Right forelimb (tissue), 1 donor: ENCODE measurements around the gene METTL13.
"Not testable (repeated sequence)": the region's sequence is repeated elsewhere in the genome, so short reads cannot be mapped to it uniquely, and the experiment has no call there.

Experiments
- DNase-seq: peaks from one replicate; pipeline ENCODE4 v3.0.0-alpha.2; 2018

The METTL13 gene

DNA sequence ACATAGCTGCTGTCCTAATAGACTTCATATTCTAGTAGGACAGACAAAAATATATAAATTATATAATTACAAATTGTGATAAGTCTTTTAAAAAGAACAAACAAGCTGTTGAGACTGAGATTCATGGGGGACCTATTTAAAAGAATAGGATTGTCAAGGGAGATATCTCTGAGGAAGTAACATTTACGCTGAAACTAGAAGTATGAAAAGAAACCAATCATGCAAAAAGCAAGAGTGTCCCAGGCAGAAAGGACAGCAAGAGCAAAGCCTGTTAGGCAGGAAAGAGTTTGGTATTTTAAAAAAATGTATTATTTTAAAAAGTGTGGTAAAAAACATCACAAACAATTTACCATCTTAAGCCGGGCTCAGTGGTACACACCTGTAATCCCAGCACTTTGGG lies 9.1 kb upstream of the METTL13 start:
- DNase-seq = no peak

DNA sequence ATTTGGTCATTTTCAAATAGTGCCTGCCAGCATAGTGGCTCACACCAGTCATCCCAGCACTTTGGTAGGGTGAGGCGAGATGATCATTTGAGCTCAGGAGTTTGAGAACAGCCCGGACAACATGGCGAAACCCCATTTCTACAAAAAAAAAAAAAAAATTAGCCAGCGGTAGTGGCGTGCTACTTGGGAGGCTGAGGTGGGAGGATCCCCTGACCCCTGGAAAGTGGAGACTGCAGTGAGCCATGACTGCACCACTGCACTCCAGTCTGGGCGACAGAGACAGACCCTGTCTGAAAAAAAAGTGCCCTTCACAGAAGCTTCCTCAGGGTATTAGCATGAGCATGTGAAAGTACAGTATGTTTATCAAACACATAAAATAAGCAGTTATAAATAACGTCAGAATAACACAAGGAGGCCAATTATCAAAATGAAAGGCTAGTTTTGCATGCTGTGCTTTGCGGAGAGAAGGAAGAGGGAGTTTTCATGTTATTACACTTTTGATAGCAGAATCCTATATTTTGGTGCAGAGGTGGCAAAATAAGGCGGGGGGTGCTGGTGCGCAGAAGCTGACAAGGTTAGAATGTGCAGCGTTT lies 781 bp upstream of the METTL13 start:
- no peak for DNase-seq

DNA sequence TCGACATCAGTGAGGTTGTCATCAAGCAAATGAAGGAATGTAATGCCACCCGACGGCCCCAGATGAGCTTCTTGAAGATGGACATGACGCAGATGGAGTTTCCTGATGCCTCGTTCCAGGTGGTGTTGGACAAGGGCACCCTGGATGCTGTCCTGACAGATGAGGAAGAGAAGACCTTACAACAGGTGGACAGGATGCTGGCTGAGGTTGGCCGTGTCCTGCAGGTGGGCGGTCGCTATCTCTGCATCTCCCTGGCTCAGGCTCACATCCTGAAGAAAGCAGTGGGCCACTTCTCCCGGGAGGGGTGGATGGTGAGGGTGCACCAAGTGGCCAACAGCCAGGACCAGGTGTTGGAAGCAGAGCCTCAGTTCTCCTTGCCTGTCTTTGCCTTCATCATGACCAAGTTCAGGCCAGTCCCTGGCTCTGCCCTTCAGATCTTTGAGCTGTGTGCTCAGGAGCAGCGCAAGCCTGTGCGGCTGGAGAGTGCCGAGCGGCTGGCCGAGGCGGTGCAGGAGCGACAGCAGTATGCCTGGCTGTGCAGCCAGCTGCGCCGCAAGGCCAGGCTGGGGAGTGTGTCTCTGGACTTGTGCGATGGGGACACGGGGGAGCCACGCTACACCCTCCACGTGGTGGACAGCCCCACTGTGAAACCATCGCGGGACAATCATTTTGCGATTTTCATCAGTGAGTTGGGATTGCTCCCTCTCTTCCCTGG lies 2.5 kb downstream of the METTL13 start:
- DNase-seq = no peak

DNA sequence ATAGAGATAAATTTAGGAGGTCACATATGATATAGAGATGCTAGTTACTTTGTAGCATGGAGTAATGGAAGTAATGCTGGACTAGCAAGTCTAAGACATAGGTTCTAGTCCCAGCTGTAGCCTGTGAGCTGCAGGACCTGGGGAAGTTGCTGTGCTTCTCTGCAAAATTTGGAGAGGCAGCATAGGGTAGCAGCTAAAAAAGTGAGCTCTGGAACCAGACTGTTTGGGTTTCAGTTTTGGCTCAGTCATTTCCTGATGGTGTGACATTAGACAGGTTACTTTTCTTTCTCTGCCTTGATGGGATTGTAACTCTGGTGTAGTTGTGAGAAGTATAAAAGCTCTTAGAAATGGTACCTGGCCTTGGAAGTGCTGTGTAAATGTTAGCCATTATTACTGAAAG lies 3.3 kb downstream of the METTL13 start:
- no peak for DNase-seq

DNA sequence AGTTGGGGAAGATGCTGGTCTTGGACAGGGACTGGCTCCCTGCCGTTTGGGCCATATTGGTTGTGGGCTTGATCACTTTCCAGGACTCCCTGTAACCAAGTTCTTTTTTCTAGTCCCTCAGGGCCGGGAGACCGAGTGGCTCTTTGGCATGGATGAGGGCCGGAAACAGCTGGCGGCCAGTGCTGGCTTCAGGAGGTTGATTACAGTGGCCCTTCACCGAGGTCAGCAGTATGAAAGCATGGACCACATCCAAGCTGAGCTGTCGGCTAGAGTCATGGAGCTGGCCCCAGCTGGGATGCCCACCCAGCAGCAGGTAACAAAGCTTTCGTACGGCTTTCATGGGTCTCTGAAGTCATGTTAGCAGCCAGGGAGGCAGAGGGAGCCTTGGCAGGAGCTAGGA lies 4.3 kb downstream of the METTL13 start:
- DNase-seq = no peak

DNA sequence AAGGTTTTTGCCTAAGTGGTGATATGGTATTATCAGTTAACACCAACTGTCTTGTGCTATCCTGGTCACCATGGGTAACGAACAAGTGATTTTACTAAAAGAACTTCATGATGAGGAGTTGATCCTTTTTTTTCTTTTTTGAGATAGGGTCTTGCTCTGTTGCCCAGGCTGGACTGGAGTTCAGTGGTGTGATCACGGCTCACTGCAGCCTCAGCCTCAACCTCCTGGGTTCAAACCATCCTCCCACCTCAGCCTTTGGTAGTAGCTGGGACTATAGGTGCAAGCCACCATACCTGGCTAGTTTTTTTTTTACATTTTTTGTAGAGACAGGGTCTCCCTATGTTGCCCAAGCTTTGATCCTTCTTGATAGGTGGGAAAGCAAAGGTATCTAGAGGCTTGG lies 5.1 kb downstream of the METTL13 start:
- DNase-seq = no peak

DNA sequence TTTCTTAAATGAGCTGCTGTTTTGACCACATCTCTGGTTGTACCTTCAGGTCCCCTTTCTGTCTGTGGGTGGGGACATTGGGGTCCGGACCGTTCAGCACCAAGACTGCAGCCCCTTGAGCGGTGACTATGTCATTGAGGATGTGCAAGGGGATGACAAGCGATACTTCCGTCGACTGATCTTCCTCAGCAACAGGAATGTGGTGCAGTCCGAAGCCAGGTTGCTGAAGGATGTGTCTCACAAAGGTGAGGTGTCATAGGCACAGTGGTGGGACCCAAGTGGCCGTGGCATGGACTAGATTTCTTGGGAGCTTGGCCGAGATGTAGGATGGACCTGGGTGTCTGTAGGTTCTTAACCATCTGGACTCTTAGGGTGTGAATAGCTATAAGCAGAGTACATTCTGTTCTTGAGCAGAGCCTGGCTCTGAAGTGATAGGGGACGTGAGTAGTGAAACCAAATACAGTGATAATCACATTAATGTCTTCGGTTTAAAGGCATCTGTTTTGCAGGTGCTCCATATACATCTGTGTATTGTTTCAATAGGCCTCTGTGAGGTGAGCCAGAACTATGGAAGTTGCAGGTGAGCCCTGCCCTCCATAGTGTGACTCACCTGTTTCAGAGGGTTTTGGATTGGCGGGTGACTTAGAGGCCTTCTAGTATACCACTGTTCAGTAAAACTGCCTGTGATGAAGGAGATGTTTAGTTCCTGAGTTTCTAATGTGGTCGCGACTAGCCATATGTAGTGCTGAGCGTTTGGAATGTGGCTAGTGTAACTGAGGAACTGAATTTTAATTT lies 6.4 kb downstream of the METTL13 start:
- DNase-seq = no peak

DNA sequence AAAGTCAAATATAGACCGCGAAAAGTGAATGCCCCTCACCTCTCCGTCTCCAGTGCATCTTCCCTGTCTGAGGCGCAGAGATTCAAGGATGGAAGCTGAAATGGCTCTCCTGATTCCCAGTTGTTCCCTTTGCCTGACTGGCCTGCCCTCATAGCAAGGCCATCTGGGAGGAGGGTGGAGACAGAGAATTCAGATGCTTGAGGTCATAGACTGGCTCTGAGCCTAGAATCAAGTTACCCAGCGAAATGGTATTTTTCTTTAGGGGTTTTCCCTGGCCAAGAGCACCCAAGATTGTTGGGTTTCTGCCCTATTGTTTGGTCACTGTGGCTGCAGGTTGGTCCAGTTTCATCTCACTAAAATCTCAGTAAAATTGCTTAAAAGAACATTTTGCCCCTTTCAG lies 7.2 kb downstream of the METTL13 start:
- no peak for DNase-seq

DNA sequence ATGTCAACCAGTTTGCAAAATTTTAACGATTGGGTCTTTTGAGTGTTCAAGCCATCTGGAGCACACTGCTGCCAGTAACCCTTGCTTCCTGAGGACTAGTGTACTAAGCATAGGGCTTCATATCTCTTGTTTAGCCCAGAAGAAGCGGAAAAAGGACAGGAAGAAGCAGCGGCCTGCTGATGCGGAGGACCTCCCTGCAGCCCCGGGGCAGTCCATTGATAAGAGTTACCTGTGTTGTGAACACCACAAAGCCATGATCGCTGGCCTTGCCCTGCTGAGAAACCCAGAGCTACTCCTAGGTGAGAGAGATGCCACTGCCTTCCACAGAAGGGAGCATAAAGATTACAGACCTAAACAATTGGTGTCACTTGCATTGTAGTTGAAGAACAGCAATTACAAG lies 8.9 kb downstream of the METTL13 start:
- DNase-seq = no peak

DNA sequence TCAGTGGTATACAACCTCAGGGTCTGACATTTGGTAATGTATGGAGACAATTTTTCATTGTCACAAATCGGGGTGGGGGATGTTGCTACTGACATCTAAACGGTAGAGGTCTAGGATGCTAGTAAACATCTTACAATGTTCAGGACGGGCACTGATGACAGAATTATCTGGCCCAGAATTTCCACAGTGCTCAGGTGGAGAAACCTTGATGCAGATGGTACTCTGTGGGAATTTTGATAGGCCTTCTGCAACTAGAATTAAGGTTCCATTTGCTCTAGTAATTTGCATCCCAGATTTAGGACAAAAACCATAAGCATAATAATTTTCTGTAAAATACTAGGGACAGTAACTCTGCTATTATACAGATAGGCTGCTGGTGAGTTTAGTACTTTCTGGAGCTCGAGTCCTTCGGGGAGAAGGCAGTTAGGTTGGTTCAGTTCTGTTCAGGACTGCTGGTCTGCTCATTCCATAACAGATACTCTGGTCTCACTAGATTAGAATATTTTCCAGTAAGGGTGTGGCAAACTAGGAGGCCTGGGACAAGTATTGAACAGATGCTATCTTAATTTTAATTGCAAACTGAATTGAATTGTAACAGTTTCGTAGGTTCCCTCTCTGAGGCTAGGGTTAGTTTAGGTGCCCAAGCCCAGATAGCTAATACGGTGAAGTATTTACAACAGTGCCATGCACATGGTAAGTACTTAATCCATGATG lies 11.4 kb downstream of the METTL13 start:
- no peak for DNase-seq

DNA sequence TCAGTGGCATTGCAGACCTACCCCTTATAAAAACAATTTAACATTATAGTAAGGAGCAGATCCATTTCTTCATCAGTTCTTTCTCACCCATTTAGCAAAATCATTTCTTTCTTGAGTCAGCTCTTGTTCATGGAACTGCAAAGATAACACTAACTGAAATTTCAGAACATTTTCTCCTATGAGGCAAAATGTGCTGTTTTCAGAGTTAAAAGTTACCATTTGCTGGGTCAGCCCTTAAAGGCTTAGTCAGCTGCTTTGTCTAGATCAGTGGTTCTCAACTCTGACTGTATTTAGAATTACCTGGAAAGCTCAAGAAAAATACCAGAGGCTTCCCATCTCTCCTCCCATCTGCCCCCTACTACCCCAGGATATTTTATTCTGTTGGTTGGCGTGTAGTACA lies 12.2 kb downstream of the METTL13 start:
- no peak for DNase-seq

DNA sequence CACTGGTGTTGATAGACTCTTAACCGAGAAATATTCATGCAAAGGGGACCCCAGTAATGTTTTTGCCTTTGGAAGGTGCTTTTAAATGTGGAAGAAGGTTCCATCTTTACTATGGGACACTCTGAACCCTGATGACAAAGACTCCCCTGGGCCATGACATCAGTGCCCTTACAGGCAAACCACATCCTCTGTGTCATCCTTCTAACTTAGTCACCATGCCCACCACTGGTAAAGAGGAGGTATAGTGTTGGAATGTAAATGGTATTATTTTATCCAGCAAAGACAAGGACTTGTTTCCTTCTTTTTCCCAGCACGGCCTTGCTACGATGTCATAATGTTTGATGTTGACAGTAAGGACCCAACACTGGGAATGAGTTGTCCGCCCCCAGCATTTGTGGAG lies 12.6 kb downstream of the METTL13 start:
- no peak for DNase-seq

DNA sequence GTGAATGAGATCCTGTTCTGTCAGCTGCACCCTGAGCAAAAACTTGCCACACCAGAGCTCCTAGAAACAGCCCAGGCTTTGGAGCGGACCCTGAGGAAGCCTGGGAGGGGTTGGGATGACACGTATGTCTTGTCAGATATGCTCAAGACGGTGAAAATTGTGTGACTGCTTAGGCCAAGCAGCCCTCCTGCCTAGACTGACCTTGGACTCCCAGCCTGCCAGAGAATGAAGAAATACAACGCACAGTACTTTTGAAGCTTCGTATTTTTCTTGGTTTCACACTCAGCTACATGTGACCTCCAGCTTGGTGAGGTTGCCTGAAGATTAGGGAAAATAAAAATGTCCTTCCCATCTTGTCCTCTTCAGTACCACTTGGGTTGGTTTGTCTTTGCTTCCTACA lies 15.1 kb downstream of the METTL13 start:
- no peak for DNase-seq

DNA sequence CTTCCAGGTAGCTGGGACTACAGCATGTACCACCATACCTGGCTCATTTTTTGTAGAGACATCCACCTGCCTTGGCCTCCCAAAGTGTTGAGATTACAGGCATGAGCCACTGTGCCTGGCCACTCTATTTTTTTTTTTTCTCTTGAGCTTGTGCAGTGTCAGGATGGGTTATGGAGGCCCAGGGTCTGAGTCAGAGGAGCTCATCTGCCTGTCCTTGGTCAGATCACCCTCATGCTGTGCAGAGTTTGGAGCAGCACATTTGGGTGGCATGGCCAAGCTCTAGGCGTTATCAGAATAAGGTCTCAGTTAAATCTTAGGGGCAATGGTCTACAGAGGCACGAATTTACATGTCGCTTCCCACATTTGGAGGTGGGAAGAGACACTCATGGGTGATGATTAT lies 16.9 kb downstream of the METTL13 start:
- no peak for DNase-seq

DNA sequence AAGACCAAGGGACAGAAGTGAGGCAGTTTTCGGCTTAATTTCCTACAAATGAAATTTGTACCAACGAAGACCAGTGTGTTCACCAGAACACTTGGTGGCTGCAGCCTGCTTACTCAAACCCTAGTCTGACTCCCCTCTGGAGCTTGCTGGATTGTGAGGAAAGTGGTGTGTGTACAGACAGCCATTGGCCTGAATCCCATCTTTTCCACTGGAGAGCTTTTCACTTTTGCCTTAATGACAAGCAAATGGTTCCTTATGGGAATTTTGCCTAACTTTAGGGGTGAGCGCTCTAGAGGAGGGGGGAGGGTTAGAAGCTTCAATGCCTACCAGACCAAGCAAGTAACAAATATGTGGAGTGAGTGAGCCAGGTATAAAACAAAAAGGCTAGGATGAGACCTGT lies 17.3 kb downstream of the METTL13 start:
- no peak for DNase-seq

DNA sequence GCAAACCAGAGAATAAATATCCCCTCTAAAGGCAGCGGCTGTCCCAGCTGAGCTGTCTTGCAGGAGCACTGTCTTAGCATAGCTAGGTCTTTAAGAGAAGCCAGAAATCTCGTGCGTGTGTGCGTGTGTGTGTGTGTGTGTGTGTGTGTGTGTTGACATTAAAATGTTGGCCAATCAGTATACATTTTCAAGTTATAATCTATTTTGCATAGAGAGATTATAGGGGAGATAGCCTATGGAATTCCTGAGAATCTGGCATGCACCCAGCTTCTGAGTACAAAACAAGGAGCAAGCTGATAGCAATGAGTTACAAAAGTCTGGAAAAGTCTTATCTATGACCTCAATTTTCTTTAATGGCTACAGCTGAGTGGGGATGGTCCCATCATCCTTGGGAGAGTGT lies 17.7 kb downstream of the METTL13 start:
- DNase-seq = no peak

DNA sequence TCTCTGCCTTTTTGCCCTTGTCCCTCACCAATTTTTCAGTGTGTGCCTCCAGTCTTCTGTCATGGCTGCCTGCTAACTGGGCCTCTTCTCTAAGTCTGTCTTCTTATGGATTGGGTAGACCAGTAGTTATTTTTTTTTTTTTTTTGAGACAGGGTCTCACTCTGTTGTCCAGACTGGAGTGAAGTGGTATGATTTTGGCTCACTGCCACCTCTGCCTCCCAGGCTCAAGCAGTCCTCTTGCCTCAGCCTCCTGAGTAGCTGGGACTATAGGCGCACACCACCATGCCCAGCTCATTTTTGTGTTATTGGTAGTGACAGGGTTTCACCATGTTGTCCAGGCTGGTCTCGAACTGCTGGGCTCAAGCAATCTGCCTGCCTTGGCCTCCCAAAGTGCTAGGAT lies 18.2 kb downstream of the METTL13 start:
- DNase-seq = not testable (repeated sequence)

DNA sequence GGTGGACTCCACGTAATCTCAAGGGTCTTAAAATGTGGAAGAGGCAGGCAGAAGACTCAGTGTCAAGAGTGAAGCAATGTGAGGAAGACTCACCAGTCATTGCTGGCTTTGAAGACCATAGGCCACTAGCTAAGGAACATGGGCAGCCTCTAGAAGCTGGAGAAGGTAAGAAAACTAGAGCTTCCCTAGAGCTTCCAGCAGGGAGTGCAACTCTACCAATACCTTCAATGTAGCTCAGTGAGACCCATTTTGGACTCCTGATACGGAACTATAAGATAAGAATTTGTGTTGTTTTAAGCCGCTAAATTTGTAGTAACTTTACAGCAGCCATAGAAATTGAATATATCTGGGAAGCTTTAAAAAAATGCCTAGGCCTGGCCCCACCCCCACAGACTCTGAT lies 18.9 kb downstream of the METTL13 start:
- no peak for DNase-seq

DNA sequence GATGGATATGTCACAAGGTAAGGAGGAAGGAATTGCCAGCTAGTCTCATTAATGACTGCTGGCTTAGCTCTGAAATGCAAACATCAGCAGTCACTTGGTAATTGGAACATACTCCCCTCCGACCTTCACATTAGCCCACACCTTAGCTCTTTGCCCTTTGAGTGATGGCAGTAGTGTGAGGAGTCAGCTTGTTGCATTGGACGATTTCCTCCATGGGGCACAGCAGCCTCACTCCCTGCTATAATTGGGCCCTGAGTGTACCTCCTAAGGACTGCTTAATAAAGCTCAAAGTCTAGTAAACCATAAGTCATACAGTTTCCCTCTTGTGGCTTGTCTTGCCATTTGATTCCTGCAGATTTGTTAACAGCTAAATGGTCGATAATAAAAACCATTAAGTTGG lies 19.4 kb downstream of the METTL13 start:
- DNase-seq = no peak

DNA sequence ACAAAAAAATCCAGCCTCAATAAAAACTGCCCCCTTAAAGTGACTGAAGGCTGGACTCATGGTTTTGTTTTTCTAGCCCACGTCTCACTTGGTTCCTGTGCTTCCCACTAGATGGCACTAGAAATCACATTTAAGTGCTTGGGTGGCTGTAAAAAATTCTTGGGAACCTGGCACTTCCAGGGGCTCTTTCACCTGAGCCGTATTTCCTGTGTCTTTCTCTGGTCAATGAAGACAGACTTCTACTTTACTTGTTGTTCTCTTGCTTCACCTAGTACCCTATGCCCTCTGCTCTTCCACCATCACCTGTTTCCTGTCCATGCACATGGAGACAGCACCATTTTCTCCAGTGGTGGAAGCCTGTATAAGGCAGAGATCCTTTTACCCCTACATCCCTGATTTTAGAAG lies 20.0 kb downstream of the METTL13 start:
- DNase-seq = no peak

DNA sequence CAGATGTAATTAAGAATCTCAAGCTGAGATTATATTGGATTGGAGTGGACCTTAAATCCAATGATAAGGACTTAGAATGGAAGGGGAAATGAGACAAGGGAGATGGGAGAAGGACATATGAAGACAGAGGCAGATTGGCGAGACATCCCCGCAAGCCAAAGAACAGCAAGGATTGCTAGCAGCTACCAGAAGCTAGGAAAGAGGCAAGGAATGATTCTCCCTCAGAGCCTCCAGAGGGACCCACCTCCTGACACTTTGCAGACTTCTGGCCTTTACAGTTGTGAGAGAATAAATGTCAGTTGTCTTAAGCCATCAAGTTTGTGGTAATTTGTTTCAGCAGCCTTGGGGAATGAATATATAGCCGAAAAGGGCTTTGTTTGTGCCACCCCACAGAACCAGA lies 20.7 kb downstream of the METTL13 start:
- no peak for DNase-seq

DNA sequence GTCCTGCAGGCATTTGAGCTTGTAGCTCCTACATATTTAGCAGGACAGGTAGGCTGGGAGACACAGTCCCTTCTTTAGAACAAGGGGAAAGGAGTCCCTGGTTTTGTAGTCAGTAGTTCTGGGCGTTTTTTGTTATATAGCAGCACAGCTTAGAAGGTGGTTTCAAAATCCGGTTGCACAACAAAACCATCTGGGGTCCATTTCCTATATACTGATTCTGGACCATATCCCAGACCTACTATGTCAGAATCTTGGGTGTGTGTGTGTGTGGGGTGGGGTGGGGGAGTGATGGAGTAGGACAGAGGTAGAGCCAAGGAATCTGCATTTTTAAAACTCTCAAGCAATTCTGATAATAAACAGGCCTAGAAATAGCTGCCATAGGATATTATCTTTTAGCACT lies 21.6 kb downstream of the METTL13 start:
- no peak for DNase-seq

DNA sequence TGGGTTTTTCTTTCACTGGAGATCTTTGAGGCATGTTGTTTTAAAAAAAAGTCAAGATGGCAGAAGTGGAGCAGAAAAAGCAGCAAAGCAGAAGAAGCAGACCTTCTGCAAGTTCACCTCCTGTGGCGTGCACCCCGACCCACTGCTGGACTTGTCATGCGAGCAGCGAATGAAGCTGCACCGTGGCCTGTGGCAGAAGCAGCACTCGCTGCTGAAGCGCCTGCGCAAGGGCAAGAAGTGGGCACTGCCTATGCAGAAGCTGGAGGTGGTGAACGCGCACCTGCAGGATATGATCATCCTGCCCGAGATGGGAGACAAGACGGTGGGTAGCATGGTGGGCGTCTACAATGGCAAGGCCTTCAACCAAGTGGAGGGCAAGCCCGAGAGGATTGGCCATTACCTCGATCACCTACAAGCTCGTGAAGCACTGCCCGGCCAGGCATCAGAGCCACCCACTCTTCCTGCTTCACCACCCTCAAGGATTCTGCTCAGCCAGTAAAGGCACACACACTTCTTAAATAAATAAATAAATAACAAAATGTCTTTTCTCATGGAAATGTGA lies 22.1 kb downstream of the METTL13 start:
- no peak for DNase-seq
